ENCODE data around the gene MED13L. TPM values are rescaled to one million over a fixed set of nuclear protein-coding genes. Genes with fewer than 3 reads are reported as not detected.

MED13L gene
- total RNA-seq, 2 experiments from 2014 or later: 68.3 to 71.8 TPM

DNA sequence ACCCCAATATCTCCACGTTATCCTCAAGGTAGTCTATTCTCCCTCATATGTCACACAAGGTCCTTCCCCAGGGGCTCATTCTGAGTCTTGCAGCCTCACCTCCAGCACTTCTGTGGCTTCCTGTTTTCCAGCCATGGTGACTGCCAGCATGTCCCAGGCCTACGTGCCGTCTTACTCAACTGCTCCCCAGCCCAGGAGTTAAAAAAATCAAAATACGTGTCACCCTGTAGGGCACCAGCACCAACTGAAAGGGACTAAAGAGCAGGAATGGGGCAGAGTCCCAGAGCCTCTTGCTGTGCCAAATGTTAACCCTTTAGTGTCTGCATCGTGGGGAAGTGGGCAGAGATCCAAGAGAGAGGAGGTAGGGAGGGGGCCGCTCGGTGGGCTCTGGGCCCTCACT lies 37.0 kb upstream of the MED13L start:
- no peaks in the 10 kb centered on the region for H3K36me3 Mint-ChIP-seq (ENCODE audit: low read depth)
- DNase-seq: no peak
- ChIA-PET CTCF (no interaction called here), POLR2A (no interaction called here)
- peaks cover 8% of the 10 kb centered on the region for H3K4me1 Mint-ChIP-seq
- no peak overlapping the region for H3K4me3 Mint-ChIP-seq
- H3K27me3 Mint-ChIP-seq: peaks cover 2% of the 10 kb centered on the region
- H3K27ac Mint-ChIP-seq: no peak overlapping the region
- no peaks in the 10 kb centered on the region for H3K9me3 Mint-ChIP-seq

DNA sequence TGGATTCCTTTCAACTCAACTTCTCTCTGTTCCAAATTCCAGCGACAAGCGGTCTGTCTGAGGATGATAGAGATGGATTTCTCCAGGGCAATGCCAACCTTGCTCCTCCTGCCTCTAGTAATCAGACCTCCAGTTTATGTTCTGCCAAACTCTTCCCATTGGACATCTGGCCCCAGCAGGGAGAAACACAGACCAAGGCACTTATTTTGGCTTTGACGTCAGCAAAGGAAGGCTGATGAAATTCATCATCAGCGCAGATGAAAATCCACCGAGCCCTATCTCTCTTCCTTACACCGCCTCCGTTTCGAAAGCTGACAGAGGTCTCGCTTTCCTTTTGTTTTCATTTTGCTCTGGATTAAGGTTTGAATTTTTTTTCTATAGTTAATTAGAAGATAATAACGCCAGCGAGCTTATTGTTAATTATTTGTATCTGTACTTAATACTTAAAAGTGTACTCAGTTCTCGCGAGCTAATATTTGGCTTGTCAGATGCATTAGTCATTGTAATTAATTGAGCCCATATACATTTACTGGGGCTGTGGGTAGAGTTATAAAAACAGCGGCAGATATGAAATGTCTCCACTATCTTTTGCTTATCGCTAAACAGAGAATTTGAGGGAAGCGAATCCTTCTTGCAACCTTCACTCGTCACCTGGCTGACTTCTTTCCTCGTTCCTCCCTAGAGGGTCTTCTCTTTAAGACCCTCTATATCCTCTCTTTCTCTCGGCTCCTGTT lies 35.9 kb upstream of the MED13L start:
- ChIA-PET CTCF (no interaction called here), POLR2A (no interaction called here)
- no peak overlapping the region for H3K4me3 Mint-ChIP-seq
- H3K27me3 Mint-ChIP-seq: peaks cover 2% of the 10 kb centered on the region
- H3K27ac Mint-ChIP-seq: no peak overlapping the region
- peaks cover 5% of the 10 kb centered on the region for H3K4me1 Mint-ChIP-seq
- no peak for DNase-seq
- H3K9me3 Mint-ChIP-seq: peaks cover 2% of the 10 kb centered on the region
- H3K36me3 Mint-ChIP-seq (ENCODE audit: low read depth): no peaks in the 10 kb centered on the region

- CTCF ChIA-PET: no interaction called here
- Mint-ChIP-seq H3K4me3 (no peak overlapping the region), H3K27ac (no peak overlapping the region), H3K36me3 (ENCODE audit: low read depth) (no peaks in the 10 kb centered on the region), H3K4me1 (no peaks in the 10 kb centered on the region), H3K27me3 (no peaks in the 10 kb centered on the region), H3K9me3 (peaks cover 2% of the 10 kb centered on the region)
- POLR2A ChIA-PET: no interaction called here
- DNase-seq: no peak
Measured at GRCh38 chr12:116310082-116310481, 32.6 kb upstream of the MED13L start.

GRCh38 chr12:116309343-116309742 lies 31.9 kb upstream of the MED13L start:
- H3K27ac Mint-ChIP-seq: no peak overlapping the region
- CTCF ChIA-PET: interaction anchor here (1.5 kb wide), 1 partner anchor 14 kb away, joined by 4 read pairs; no protein-coding TSS in a partner anchor

GRCh38 chr12:116308647-116309046 lies 31.2 kb upstream of the MED13L start:
- ChIA-PET POLR2A (no interaction called here), CTCF (interaction anchor here (1.5 kb wide), 1 partner anchor 14 kb away, joined by 4 read pairs; no protein-coding TSS in a partner anchor)
- Mint-ChIP-seq H3K4me1 (no peaks in the 10 kb centered on the region), H3K36me3 (ENCODE audit: low read depth) (no peaks in the 10 kb centered on the region), H3K9me3 (peaks cover 2% of the 10 kb centered on the region), H3K27me3 (no peaks in the 10 kb centered on the region), H3K27ac (no peak overlapping the region), H3K4me3 (no peak overlapping the region)
- no peak for DNase-seq

More at GRCh38 chr12:116309343-116309742, 31.9 kb upstream of the MED13L start:
- Mint-ChIP-seq H3K27me3 (no peaks in the 10 kb centered on the region), H3K4me3 (no peak overlapping the region), H3K9me3 (peaks cover 2% of the 10 kb centered on the region), H3K36me3 (ENCODE audit: low read depth) (no peaks in the 10 kb centered on the region), H3K4me1 (no peaks in the 10 kb centered on the region)
- DNase-seq: no peak
- POLR2A ChIA-PET: no interaction called here

DNA sequence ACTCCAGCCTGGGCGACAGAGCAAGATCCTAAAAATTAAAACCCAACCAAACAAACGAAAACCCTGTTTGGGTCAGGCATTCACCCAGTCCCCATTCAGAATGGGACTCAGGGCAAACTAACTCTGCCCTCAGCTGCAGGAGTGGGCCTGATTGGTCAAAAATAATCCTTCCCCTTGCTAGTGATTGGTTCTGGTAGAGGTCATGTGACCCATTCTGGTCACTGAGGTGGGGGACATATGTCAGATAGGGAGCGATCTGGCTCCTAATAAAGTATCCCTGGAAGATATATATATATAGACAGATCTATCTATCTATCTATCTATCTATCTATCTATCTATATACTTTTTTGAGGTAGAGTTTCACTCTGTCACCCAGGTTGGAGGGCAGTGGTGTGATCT lies 29.5 kb upstream of the MED13L start:
- DNase-seq: no peak
- H3K36me3 Mint-ChIP-seq (ENCODE audit: low read depth): no peaks in the 10 kb centered on the region
- no peaks in the 10 kb centered on the region for H3K27me3 Mint-ChIP-seq
- ChIA-PET CTCF (no interaction called here), POLR2A (no interaction called here)
- H3K9me3 Mint-ChIP-seq: peaks cover 2% of the 10 kb centered on the region
- H3K4me1 Mint-ChIP-seq: no peaks in the 10 kb centered on the region
- no peak overlapping the region for H3K4me3 Mint-ChIP-seq
- H3K27ac Mint-ChIP-seq: no peak overlapping the region

DNA sequence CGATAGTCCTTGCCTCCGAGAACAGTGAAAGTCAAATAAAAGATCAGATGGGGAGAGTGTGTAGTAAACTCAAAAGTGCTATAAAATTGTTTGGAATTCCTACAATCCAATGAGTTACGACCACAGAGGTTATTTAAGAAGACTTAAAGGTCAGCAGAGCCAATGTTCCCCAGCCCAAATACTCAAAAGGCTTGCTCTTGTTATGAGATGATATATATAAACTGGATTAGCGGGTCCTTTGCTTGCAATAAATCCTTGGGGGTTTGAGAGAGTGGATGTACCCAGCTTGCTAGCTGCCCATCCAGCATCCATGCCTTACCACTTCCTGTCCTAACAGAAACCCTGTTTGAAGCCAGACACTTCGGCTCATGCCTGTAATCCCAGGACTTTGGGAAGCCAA lies 29.0 kb upstream of the MED13L start:
- POLR2A ChIA-PET: no interaction called here
- Mint-ChIP-seq H3K27ac (no peak overlapping the region), H3K9me3 (peaks cover 2% of the 10 kb centered on the region), H3K27me3 (no peaks in the 10 kb centered on the region), H3K4me3 (no peak overlapping the region), H3K36me3 (ENCODE audit: low read depth) (no peaks in the 10 kb centered on the region), H3K4me1 (no peaks in the 10 kb centered on the region)
- CTCF ChIA-PET: no interaction called here
- DNase-seq: no peak

- no peaks in the 10 kb centered on the region for H3K36me3 Mint-ChIP-seq (ENCODE audit: low read depth)
- CTCF ChIA-PET: interaction anchor here (0.7 kb wide), 1 partner anchor 1682 kb away, joined by 4 read pairs; no protein-coding TSS in a partner anchor
- H3K4me3 Mint-ChIP-seq: no peak overlapping the region
- no peak overlapping the region for H3K27ac Mint-ChIP-seq
- H3K9me3 Mint-ChIP-seq: peaks cover 2% of the 10 kb centered on the region
- DNase-seq: no peak
- no peaks in the 10 kb centered on the region for H3K27me3 Mint-ChIP-seq
- POLR2A ChIA-PET: no interaction called here
- no peaks in the 10 kb centered on the region for H3K4me1 Mint-ChIP-seq
Measured at GRCh38 chr12:116304621-116305020, 27.1 kb upstream of the MED13L start.

- POLR2A ChIA-PET: no interaction called here
- no peaks in the 10 kb centered on the region for H3K4me1 Mint-ChIP-seq
- CTCF ChIA-PET: no interaction called here
- H3K36me3 Mint-ChIP-seq (ENCODE audit: low read depth): no peaks in the 10 kb centered on the region
- peaks cover 1% of the 10 kb centered on the region for H3K27me3 Mint-ChIP-seq
- H3K27ac Mint-ChIP-seq: no peak overlapping the region
- DNase-seq: no peak
- H3K4me3 Mint-ChIP-seq: no peak overlapping the region
- no peaks in the 10 kb centered on the region for H3K9me3 Mint-ChIP-seq
Measured at GRCh38 chr12:116303929-116304328, 26.4 kb upstream of the MED13L start.

DNA sequence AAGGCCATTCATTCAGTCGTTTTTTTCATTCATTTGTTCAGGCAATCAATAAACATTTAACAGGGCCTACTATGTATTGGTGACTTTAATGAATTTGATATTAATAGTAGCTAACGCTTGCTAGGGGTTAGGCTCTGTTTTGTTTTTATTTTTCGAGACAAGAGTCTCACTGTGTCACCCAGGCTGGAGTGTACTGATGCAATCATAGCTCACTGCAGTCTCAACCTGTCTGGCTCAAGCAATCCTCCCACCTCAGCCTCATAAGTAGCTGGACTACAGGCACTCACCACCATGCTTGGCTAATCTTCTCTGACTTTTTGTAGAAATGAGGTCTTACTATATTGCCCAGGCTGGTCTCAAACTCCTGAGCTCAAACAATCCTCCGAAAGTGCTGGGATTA lies 25.6 kb upstream of the MED13L start:
- Mint-ChIP-seq H3K36me3 (ENCODE audit: low read depth) (no peaks in the 10 kb centered on the region), H3K27ac (no peak overlapping the region), H3K9me3 (no peaks in the 10 kb centered on the region), H3K4me3 (no peak overlapping the region), H3K27me3 (peaks cover 1% of the 10 kb centered on the region), H3K4me1 (no peaks in the 10 kb centered on the region)
- DNase-seq: no peak
- POLR2A ChIA-PET: no interaction called here
- CTCF ChIA-PET: no interaction called here

GRCh38 chr12:116302166-116303058 lies 24.9 kb upstream of the MED13L start:
- ChIA-PET CTCF (no interaction called here), POLR2A (no interaction called here)
- no peak for DNase-seq
- no peaks in the 10 kb centered on the region for H3K9me3 Mint-ChIP-seq
- no peak overlapping the region for H3K27ac Mint-ChIP-seq
- H3K4me1 Mint-ChIP-seq: no peaks in the 10 kb centered on the region
- H3K27me3 Mint-ChIP-seq: peaks cover 1% of the 10 kb centered on the region
- H3K36me3 Mint-ChIP-seq (ENCODE audit: low read depth): no peaks in the 10 kb centered on the region
- H3K4me3 Mint-ChIP-seq: no peak overlapping the region

GRCh38 chr12:116301621-116302020 lies 24.1 kb upstream of the MED13L start:
- Mint-ChIP-seq H3K27me3 (peaks cover 5% of the 10 kb centered on the region), H3K4me1 (no peaks in the 10 kb centered on the region), H3K4me3 (no peak overlapping the region), H3K9me3 (no peaks in the 10 kb centered on the region), H3K27ac (no peak overlapping the region), H3K36me3 (ENCODE audit: low read depth) (no peaks in the 10 kb centered on the region)
- CTCF ChIA-PET: no interaction called here
- POLR2A ChIA-PET: no interaction called here
- no peak for DNase-seq

GRCh38 chr12:116299665-116300328 lies 22.3 kb upstream of the MED13L start:
- no peak overlapping the region for H3K4me3 Mint-ChIP-seq
- H3K4me1 Mint-ChIP-seq: no peaks in the 10 kb centered on the region
- no peak overlapping the region for H3K27ac Mint-ChIP-seq
- ChIA-PET POLR2A (interaction anchor here (0.5 kb wide), 1 partner anchor 224 kb away, joined by 3 read pairs; no protein-coding TSS in a partner anchor), CTCF (no interaction called here)
- DNase-seq: no peak
- H3K9me3 Mint-ChIP-seq: peaks cover 2% of the 10 kb centered on the region
- H3K36me3 Mint-ChIP-seq (ENCODE audit: low read depth): no peaks in the 10 kb centered on the region
- peaks cover 17% of the 10 kb centered on the region for H3K27me3 Mint-ChIP-seq

Measured in activated CD4-positive, alpha-beta memory T cell treated with anti-CD3 and anti-CD28 coated beads, Interleukin-2, amount 10 ng/mL, durations not matched to agents 7 days and 5 days (primary cell).